AG09309 (cell line): ENCODE measurements around the gene BCORL1.

Source experiments
- DNase-seq: peaks from one replicate; pipeline ENCODE4 v3.0.0-alpha.2; 2010; ENCODE audit warnings: low read depth
- H3K4me3 ChIP-seq: 2 replicates; pipeline ENCODE4 v1.5.1; 2011; ENCODE audit warnings: mild to moderate bottlenecking, low read depth, low read length, moderate library complexity; ENCODE audit not compliant: control insufficient read depth
- CTCF ChIP-seq: IDR thresholded peaks from 2 replicates; pipeline ENCODE4 v1.5.1; 2011; ENCODE audit warnings: mild to moderate bottlenecking, low read depth, low read length, inconsistent platforms; ENCODE audit not compliant: insufficient read depth, control insufficient read depth; ENCODE audit errors: missing control alignments

BCORL1 gene

GRCh38 chrX:129956145-129956544, 26.3 kb upstream of the BCORL1 start:
- no peak for DNase-seq
- no peak for TF ChIP-seq CTCF
- no peak overlapping the region for H3K4me3 ChIP-seq

GRCh38 chrX:129956765-129957164, 25.7 kb upstream of the BCORL1 start:
- peak overlapping the region; percentile 32 for H3K4me3 ChIP-seq
- no peak for DNase-seq
- TF ChIP-seq CTCF = no peak

- H3K4me3 ChIP-seq = peak overlapping the region; percentile 37
- DNase-seq = no peak
- TF ChIP-seq CTCF = no peak
Observed at GRCh38 chrX:129957241-129958082, 25.0 kb upstream of the BCORL1 start.

- no peak for TF ChIP-seq CTCF
Observed at GRCh38 chrX:129958083-129958465, 24.4 kb upstream of the BCORL1 start.

GRCh38 chrX:129958814-129959492, 23.5 kb upstream of the BCORL1 start:
- no peak for DNase-seq
- TF ChIP-seq CTCF = no peak
- no peak overlapping the region for H3K4me3 ChIP-seq

More at GRCh38 chrX:129958083-129958465, 24.4 kb upstream of the BCORL1 start:
- no peak for DNase-seq
- H3K4me3 ChIP-seq = no peak overlapping the region

GRCh38 chrX:129959493-129959832, 23.0 kb upstream of the BCORL1 start:
- no peak overlapping the region for H3K4me3 ChIP-seq
- no peak for TF ChIP-seq CTCF
- no peak for DNase-seq
